Fibroblast of skin of right biceps (primary cell): ENCODE data around the gene EOGT.
A peak's percentile ranks its signal among the peaks of the same experiment; 100 is the strongest.

ENCODE experiments used
- DNase-seq: peaks from one replicate; pipeline ENCODE4 v3.0.0-alpha.2; 2013

EOGT gene

GRCh38 chr3:69013253-69014021, at the start of gene EOGT:
Gene EOGT, minus strand, starts transcription at chr3:69013684. Its CDS starts 3,838 bp downstream, at chr3:69009846.
- peak; percentile 89 for DNase-seq

GRCh38 chr3:69059688-69060087, 46.2 kb upstream of the EOGT start:
- no peak for DNase-seq

GRCh38 chr3:69058947-69059224, 45.4 kb upstream of the EOGT start:
- DNase-seq = no peak

GRCh38 chr3:69058180-69058946, 44.9 kb upstream of the EOGT start:
- no peak for DNase-seq

GRCh38 chr3:69052472-69052898, 39.0 kb upstream of the EOGT start:
- DNase-seq = no peak

- peak; percentile 99 for DNase-seq
These were observed 38.4 kb upstream of the EOGT start, which contains the start of gene TMF1 for GRCh38 chr3:69051756-69052471. Gene TMF1, minus strand, starts transcription at chr3:69052333. Its CDS starts 247 bp downstream, at chr3:69052086.

- no peak for DNase-seq
These were observed 35.5 kb upstream of the EOGT start for GRCh38 chr3:69048990-69049389.

- DNase-seq = no peak
These were observed 31.1 kb upstream of the EOGT start for GRCh38 chr3:69044608-69045007.

GRCh38 chr3:69033470-69033869, 20.0 kb upstream of the EOGT start:
- DNase-seq = peak; percentile 89

GRCh38 chr3:69032737-69033136, 19.3 kb upstream of the EOGT start:
- DNase-seq = no peak

- DNase-seq = peak; percentile 82
These were observed 18.7 kb upstream of the EOGT start for GRCh38 chr3:69032142-69032541.

GRCh38 chr3:69031635-69032034, 18.2 kb upstream of the EOGT start:
- DNase-seq = peak; percentile 47

- DNase-seq = no peak
These were observed 7.4 kb upstream of the EOGT start for GRCh38 chr3:69020857-69021256.

- no peak for DNase-seq
These were observed 6.9 kb upstream of the EOGT start for GRCh38 chr3:69020424-69020823.

- no peak for DNase-seq
These were observed 3.4 kb upstream of the EOGT start for GRCh38 chr3:69016901-69017300.

- no peak for DNase-seq
These were observed 2.6 kb upstream of the EOGT start for GRCh38 chr3:69016102-69016501.

- no peak for DNase-seq
These were observed 617 bp upstream of the EOGT start for GRCh38 chr3:69014022-69014580.

- DNase-seq = peak; percentile 35
These were observed 658 bp downstream of the EOGT start for GRCh38 chr3:69012800-69013252.

GRCh38 chr3:69012100-69012799, 1.2 kb downstream of the EOGT start:
- DNase-seq = peak; percentile 63

- peak; percentile 37 for DNase-seq
These were observed 2.3 kb downstream of the EOGT start for GRCh38 chr3:69011096-69011730.

GRCh38 chr3:69009559-69010410, 3.7 kb downstream of the EOGT start:
- DNase-seq = peak; percentile 82
